ENCODE results near the gene FCHSD2. TPM values are rescaled to one million over a fixed set of nuclear protein-coding genes. Genes with fewer than 3 reads are reported as not detected.

Gene FCHSD2
- polyA plus RNA-seq, 2 of the 4 experiments (the other 2 are of a cell fraction) = 10.5 to 19.0 TPM

- Histone ChIP-seq H3K4me2 (no peak overlapping the region), H3K4me1 (no peaks in the 10 kb centered on the region), H3K27ac (no peak overlapping the region), H3K4me3 (no peak overlapping the region), H3K9me3 (no peaks in the 10 kb centered on the region)
- POLR2A ChIA-PET = interaction anchor here (0.8 kb wide), 1 partner anchor 67 kb away, joined by 3 read pairs; no protein-coding TSS in a partner anchor
- CTCF ChIA-PET = no interaction called here
- FAIRE-seq (no peak), DNase-seq (ENCODE audit: low read depth in 1 of 2, low spot score in 1 of 2) (no peak), ATAC-seq (no peak)
- 93% methylated on average over 3 of the region's 4 CpGs for WGBS (ENCODE audit: missing lambda C conversion rate)
- TF ChIP-seq ESRRA (IDR thresholded peaks at IDR 0.05; ENCODE audit: borderline replicate concordance, low read length) (no peak), CHD4 (IDR thresholded peaks at IDR 0.05; ENCODE audit: borderline replicate concordance) (no peak), ZFP36 (IDR thresholded peaks at IDR 0.05; ENCODE audit: borderline replicate concordance, partially characterized antibody) (no peak), FOSB (CRISPR knock-in tag; IDR thresholded peaks at IDR 0.05) (no peak)
These were observed 27.8 kb downstream of the FCHSD2 start for GRCh38 chr11:73114110-73114834.

- ChIA-PET CTCF (no interaction called here), POLR2A (no interaction called here)
- Histone ChIP-seq H3K9me3 (no peaks in the 10 kb centered on the region), H3K4me3 (no peak overlapping the region), H3K4me1 (no peaks in the 10 kb centered on the region), H3K27ac (no peak overlapping the region), H3K4me2 (no peak overlapping the region)
- ATAC-seq (no peak), FAIRE-seq (no peak), DNase-seq (ENCODE audit: low read depth in 1 of 2, low spot score in 1 of 2) (no peak)
- 92% methylated on average over 6 of the region's 6 CpGs for WGBS (ENCODE audit: missing lambda C conversion rate)
- TF ChIP-seq RARB (CRISPR knock-in tag; IDR thresholded peaks at IDR 0.05) (no peak), HDAC2 (IDR thresholded peaks at IDR 0.05) (no peak), HOXB13 (CRISPR knock-in tag; IDR thresholded peaks at IDR 0.05; ENCODE audit: low read depth) (no peak), MAZ (IDR thresholded peaks at IDR 0.05; ENCODE audit: borderline replicate concordance, low read depth, low read length) (no peak), HEYL (CRISPR knock-in tag; IDR thresholded peaks at IDR 0.05) (no peak), CHD2 (IDR thresholded peaks at IDR 0.05; ENCODE audit: low read length, partially characterized antibody) (no peak), ZSCAN20 (CRISPR knock-in tag; IDR thresholded peaks at IDR 0.05) (no peak), EP300 (IDR thresholded peaks at IDR 0.05) (no peak), MAX (IDR thresholded peaks at IDR 0.05) (no peak), RFX5 (IDR thresholded peaks at IDR 0.05) (no peak), CBX8 (IDR thresholded peaks at IDR 0.05) (no peak)
These were observed 28.7 kb downstream of the FCHSD2 start for GRCh38 chr11:73113426-73113825.

- FAIRE-seq = no peak
- no peak overlapping the region for H3K4me2 ChIP-seq
- H3K27ac ChIP-seq = no peak overlapping the region
- ChIA-PET CTCF (interaction anchor here (0.9 to 1.2 kb wide), 2 partner anchors 14 to 35 kb away, joined by 3 read pairs; partner anchors contain the start of gene FCHSD2), POLR2A (no interaction called here)
- no peak overlapping the region for H3K4me3 ChIP-seq
- no peak for DNase-seq (ENCODE audit: low read depth in 1 of 2, low spot score in 1 of 2)
- 87% methylated on average over 3 of the region's 3 CpGs for WGBS (ENCODE audit: missing lambda C conversion rate)
- H3K9me3 ChIP-seq = no peaks in the 10 kb centered on the region
- H3K4me1 ChIP-seq = no peaks in the 10 kb centered on the region
- no peak for ATAC-seq
- no peak for TF ChIP-seq PHF8 (IDR thresholded peaks at IDR 0.05; ENCODE audit: borderline replicate concordance, low read depth)
- TF ChIP-seq MYC (IDR thresholded peaks at IDR 0.05; ENCODE audit: borderline replicate concordance, low read length) = no peak
- TF ChIP-seq RNF2 (IDR thresholded peaks at IDR 0.05; ENCODE audit: borderline replicate concordance, low read depth) = no peak
- no peak for TF ChIP-seq RFX5 (IDR thresholded peaks at IDR 0.05)
- TF ChIP-seq EHF (CRISPR knock-in tag; IDR thresholded peaks at IDR 0.05) = no peak
- TF ChIP-seq NFE2L2 (conservative IDR thresholded peaks at IDR 0.05; ENCODE audit: low read length) = no peak
These were observed 34.5 kb downstream of the FCHSD2 start for GRCh38 chr11:73107597-73107996.

GRCh38 chr11:73106347-73106746 lies 35.8 kb downstream of the FCHSD2 start:
- TF ChIP-seq HDAC2 (IDR thresholded peaks at IDR 0.05) (no peak), USF2 (IDR thresholded peaks at IDR 0.05) (no peak), CHD2 (IDR thresholded peaks at IDR 0.05; ENCODE audit: low read length, partially characterized antibody) (no peak), POLR2AphosphoS2 (conservative IDR thresholded peaks at IDR 0.05; ENCODE audit: low read length) (no peak), NFE2L2 (conservative IDR thresholded peaks at IDR 0.05; ENCODE audit: low read length) (no peak), PHF8 (IDR thresholded peaks at IDR 0.05; ENCODE audit: borderline replicate concordance, low read depth) (no peak)
- no peak for ATAC-seq
- no peak for DNase-seq (ENCODE audit: low read depth in 1 of 2, low spot score in 1 of 2)
- Histone ChIP-seq H3K27ac (no peak overlapping the region), H3K4me3 (no peak overlapping the region), H3K9me3 (no peaks in the 10 kb centered on the region), H3K4me1 (no peaks in the 10 kb centered on the region), H3K4me2 (no peak overlapping the region)
- POLR2A ChIA-PET = no interaction called here
- no peak for FAIRE-seq
- WGBS (ENCODE audit: missing lambda C conversion rate) = 96% methylated on average over 1 of the region's 1 CpG
- CTCF ChIA-PET = no interaction called here
